Activated naive CD4-positive, alpha-beta T cell treated with anti-CD3 and anti-CD28 coated beads, Interleukin-2, amount 50 U/mL, for 24 hours (primary cell): ENCODE measurements around the gene HACL1.

Experiments
- H3K27ac Mint-ChIP-seq: one replicate; pipeline ENCODE4 v1.8.0; 2021; ENCODE audit warnings: mild to moderate bottlenecking, mixed read lengths
- H3K27me3 Mint-ChIP-seq: one replicate; pipeline ENCODE4 v1.8.0; 2021; ENCODE audit warnings: mixed read lengths
- H3K36me3 Mint-ChIP-seq: one replicate; pipeline ENCODE4 v1.8.0; 2021; ENCODE audit warnings: mixed read lengths
- H3K4me1 Mint-ChIP-seq: one replicate; pipeline ENCODE4 v1.8.0; 2021; ENCODE audit warnings: mixed read lengths
- H3K4me3 Mint-ChIP-seq: one replicate; pipeline ENCODE4 v1.8.0; 2021; ENCODE audit warnings: mild to moderate bottlenecking, mixed read lengths
- H3K9me3 Mint-ChIP-seq: one replicate; pipeline ENCODE4 v1.8.0; 2021; ENCODE audit warnings: mixed read lengths

HACL1 gene

DNA sequence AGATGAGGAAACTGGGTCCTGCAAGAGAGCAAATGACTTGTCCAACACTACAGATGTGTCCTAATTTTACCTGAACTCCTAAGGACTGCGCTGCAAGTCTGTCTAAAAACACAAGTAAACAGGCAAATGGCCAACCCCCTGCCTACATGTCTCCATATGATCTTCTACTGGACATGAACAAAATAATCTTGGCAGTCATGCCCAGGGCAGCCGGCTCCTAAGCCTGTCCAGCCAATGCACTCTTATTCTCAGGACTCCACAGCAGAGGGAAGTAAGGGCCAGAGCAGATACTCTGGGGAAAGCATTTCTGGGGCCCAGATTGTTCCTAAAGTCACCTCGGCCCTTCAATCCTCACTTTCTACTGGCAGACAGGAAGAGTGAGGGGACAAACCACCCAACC, 90.2 kb downstream of the HACL1 start:
- no peak overlapping the region for H3K27ac Mint-ChIP-seq
- no peaks in the 10 kb centered on the region for H3K27me3 Mint-ChIP-seq
- H3K4me1 Mint-ChIP-seq: no peaks in the 10 kb centered on the region
- no peaks in the 10 kb centered on the region for H3K36me3 Mint-ChIP-seq
- H3K4me3 Mint-ChIP-seq: no peak overlapping the region
- H3K9me3 Mint-ChIP-seq: no peaks in the 10 kb centered on the region
